Activated T-cell treated with anti-CD3 and anti-CD28 coated beads, Interleukin-2, amount 50 U/mL, for 48 hours (primary cell): ENCODE measurements around the gene UBD.

Experiments used
- DNase-seq, 2 experiments: peaks; one replicate each; pipeline ENCODE4 v3.0.0-alpha.2; 2020

The UBD gene

DNA sequence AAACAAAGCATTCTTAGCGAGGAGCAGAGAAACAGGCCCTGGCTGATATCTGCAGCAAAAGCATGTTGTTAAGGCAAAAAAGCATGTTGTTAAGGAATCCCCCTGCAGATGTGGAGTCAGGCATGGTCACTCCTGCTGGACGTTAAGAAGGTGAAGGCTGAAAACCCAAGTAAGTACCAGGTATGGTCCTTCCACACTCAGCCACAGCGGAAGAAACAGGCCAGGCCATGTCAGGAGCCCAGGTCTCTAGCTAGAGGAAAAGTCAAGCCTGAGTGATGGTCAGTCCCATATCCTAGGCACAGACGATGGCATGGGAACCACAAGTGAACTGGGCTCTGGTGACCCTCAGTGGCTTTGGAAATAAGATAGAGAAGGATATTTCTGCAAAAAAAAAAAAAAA lies 39.3 kb downstream of the UBD start:
- DNase-seq: no peak

DNA sequence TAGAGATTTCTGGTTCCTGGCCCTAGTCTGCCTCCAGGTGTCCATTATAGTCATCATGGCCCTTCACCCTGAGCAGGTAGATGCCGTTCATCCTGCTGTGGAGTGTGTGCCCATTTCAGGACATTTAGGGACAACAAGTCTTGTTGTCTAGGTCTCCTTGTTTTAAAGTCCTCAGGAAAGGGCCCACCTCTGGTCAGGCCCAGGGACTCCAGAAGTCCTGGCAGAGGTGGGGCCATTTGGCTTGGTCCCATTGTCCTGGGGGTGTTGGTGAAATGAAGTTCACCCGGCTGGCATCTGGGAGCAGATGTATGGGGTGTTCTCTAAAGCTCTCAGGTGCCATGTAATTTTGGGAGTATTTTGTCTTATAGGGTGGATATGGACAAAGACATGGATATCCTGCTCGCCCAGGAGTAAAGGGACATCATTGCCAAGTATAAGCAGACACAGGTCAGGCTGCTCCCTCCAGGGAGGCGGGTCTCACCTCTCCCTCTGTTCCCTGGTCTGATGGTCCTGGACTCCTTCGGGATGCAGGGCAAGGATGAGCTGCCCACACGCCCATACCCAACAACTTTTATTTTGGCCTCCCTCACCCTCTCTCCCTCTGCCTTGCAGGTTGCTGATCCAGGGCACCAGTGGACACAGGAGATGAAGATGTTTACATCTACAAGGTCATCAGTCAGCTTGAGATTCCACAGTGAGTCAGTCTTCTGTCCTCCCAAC lies 40.1 kb downstream of the UBD start:
- DNase-seq: no peak

DNA sequence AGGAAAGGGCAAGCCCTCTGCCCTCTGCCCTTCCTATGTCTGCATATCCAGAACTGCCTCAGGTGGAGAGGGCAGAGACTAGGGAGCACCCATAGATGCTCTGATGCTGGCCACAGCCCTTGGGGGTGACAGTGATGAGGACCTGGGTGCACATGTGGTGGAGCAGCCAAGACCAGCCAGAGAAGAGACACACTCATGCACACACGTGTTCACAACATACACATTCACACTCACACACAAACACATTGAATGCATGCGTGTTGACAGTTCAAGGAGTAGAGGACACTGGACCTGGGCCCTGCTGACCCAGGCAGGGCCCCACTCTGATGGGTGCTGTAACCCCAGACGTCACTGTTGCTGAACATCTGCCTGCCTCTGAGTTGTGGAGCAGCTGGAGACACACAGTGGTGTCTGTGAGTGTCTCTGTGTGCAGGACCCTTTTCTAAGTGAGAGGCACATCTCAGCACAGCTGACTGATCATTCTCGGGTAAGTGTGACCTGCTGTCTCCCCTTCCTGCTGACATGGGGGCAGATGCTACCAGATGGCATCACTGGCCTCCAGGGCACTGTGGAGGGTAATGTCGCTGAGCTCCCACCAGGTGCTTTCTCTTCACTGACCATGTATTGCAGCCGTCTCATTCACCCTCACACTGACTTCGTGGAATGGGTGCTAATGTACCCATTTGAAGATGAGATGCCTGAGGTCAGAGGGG lies 41.6 kb downstream of the UBD start:
- DNase-seq: no peak

- DNase-seq: no peak
Observed at GRCh38 chr6:29517245-29517644, 42.3 kb downstream of the UBD start.

- DNase-seq: peak; percentile 44 to 45
Observed at GRCh38 chr6:29516108-29516507, 43.4 kb downstream of the UBD start.

DNA sequence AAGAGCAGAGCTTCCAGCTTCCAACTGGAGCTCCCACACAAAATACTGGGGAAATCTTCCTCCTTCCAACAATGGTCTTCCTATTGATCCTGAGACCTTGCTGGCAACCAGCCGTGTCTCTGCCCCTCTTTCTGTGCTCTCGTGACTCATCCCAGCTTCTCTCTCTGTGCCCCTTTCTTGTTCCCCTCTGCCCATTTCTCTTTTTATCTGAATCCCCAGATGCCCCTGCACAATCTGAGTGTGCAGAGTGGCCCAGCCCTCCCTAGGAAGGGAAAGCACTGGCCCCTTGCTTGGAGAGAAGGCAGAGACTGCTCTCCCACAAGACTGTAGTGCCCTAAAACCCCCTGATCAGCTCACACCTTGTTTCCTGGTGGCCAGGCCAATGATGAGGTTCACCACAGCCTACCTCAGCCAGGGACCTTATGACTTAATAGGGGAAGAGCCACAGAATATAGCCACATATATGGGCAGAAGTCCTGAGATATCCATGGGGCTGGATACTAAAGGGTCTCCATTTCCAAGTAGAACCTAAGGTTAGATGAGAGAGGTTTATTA lies 48.7 kb downstream of the UBD start:
- no peak for DNase-seq

- DNase-seq: no peak
Observed at GRCh38 chr6:29510202-29510601, 49.3 kb downstream of the UBD start.

- no peak for DNase-seq
Observed at GRCh38 chr6:29509711-29510110, 49.8 kb downstream of the UBD start.

DNA sequence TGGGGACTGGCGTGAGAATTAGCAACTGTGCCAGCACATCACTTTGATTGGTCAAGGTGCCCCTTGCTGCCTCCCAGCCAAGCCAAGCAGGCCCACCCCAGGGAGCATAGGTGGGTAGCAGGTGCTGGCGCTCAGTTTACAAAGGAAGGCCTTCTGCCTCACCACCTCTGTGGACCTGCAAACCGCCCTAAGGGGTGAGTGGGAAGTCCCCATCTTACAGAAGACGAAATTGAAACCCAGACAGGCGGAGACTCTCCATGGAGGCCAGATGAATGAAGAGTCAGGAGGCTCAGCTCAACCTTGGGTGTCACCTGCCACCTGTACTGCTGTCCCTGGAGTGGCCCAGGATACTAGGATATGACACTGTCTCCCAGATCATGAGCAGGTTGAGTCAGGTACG lies 50.3 kb downstream of the UBD start:
- DNase-seq: no peak

GRCh38 chr6:29507319-29507718 lies 52.2 kb downstream of the UBD start:
- DNase-seq: no peak

DNA sequence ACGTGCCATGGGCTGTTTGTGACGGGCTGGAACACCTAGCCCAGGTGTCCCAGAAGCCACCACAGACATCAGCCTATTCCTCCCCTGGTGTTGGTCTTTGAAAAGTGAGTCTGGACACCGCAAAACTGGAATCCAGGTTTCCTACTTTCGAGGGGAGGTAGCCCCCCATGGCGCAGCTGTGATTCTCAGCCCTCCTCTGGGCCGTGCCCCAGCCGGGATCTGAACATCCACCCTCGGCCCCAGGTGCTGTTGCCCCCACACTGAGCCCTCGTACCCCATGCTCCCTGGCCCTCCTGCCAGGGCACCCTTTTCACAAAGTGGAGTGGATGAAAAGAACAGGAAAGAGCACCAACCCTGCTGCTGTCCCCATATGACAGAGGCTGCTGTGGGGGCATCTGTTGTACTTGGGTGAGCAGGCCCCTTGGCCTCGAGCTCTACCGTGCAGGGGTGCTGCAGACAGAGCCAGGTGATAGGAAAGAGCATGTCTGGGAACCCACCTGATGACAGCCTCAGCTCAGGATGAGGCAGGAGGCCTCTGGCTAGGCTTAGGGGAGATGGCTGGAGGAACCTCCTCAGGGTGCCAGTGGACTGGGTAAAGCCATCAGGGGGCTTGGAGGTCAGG lies 53.0 kb downstream of the UBD start:
- no peak for DNase-seq

- DNase-seq: no peak
Observed at GRCh38 chr6:29505808-29506207, 53.7 kb downstream of the UBD start.
